H1 (cell line): ENCODE data around the gene SOX6. TPM values are rescaled to one million over a fixed set of nuclear protein-coding genes. Genes with fewer than 3 reads are reported as not detected.
A peak's percentile ranks its signal among the peaks of the same experiment; 100 is the strongest.

Experiments used
- CTCF ChIA-PET: fragments of 300-600 bp; sonication (Branson Sonifier 250); formaldehyde crosslinking; loops from one replicate; lab custom pipeline; 2021; ENCODE audit not compliant: partially characterized antibody; lab: Charles Lee
- POLR2A ChIA-PET: fragments of 300-600 bp; sonication (Branson Sonifier 250); formaldehyde crosslinking; loops from one replicate; lab custom pipeline; 2021; ENCODE audit warnings: inconsistent platforms; ENCODE audit not compliant: partially characterized antibody; lab: Charles Lee
- DNase-seq, 2 experiments: peaks; one replicate each; pipeline versions ENCODE4 v3.0.0 to v3.0.0-alpha.2; 2010 to 2022; ENCODE audit warnings: low spot score in 2 of 2, low read depth in 1 of 2, mixed read lengths in 1 of 2
- FAIRE-seq: peaks from 2 replicates; lab custom pipeline; 2011; peaks lifted over from hg19 to GRCh38; lab: Jason Lieb, UNC
- H2AFZ ChIP-seq: 2 replicates; pipeline ENCODE4 v1.8.1; 2012; ENCODE audit warnings: low read length, inconsistent platforms
- H2AK5ac ChIP-seq: 2 replicates; pipeline ENCODE4 v1.6.1; 2013; ENCODE audit warnings: low read depth, low read length
- H2BK120ac ChIP-seq: replicated peaks from 2 replicates; pipeline ENCODE3; 2013; ENCODE audit warnings: low read depth, low read length, inconsistent platforms
- H2BK12ac ChIP-seq: 2 replicates; pipeline ENCODE4 v1.6.1; 2013; ENCODE audit warnings: low read depth, low read length
- H2BK15ac ChIP-seq: 2 replicates; pipeline ENCODE4 v1.6.1; 2013; ENCODE audit warnings: low read length
- H2BK20ac ChIP-seq: 2 replicates; pipeline ENCODE4 v1.6.1; 2013; ENCODE audit warnings: low read length
- H2BK5ac ChIP-seq: 2 replicates; pipeline ENCODE4 v1.6.1; 2013; ENCODE audit warnings: low read depth, low read length
- H3K14ac ChIP-seq: 2 replicates; pipeline ENCODE4 v1.6.1; 2013; ENCODE audit warnings: inconsistent platforms; ENCODE audit not compliant: insufficient read length
- H3K18ac ChIP-seq: 2 replicates; pipeline ENCODE4 v1.6.1; 2013; ENCODE audit warnings: low read length; ENCODE audit errors: extremely low read depth
- H3K23ac ChIP-seq: 2 replicates; pipeline ENCODE4 v1.6.1; 2013; ENCODE audit warnings: inconsistent platforms; ENCODE audit not compliant: insufficient read length
- H3K23me2 ChIP-seq: 2 replicates; pipeline ENCODE4 v1.6.1; 2013; ENCODE audit warnings: low read depth, low read length
- H3K27ac ChIP-seq: 2 replicates; pipeline ENCODE4 v1.6.1; 2011; ENCODE audit warnings: low read depth, low read length, inconsistent platforms
- H3K27me3 ChIP-seq, 4 experiments: replicated peaks in 1 of 4; 1 replicate in 1 of 4; 2 replicates in 3 of 4; pipeline versions ENCODE4 v1.6.1 to v1.8.1; 2011 to 2013; ENCODE audit warnings: low read length in 3 of 4, mild to moderate bottlenecking in 3 of 4, inconsistent platforms in 2 of 4, mixed read lengths in 2 of 4, moderate library complexity in 1 of 4; ENCODE audit not compliant: control insufficient read depth in 3 of 4, insufficient read depth in 3 of 4; ENCODE audit errors: extremely low read depth in 1 of 4
- H3K36me3 ChIP-seq, 4 experiments: 2 replicates each; pipeline versions ENCODE4 v1.6.1 to v1.8.1; 2011 to 2013; ENCODE audit warnings: mild to moderate bottlenecking in 4 of 4, low read length in 3 of 4, moderate library complexity in 2 of 4, control low read depth in 1 of 4, inconsistent platforms in 1 of 4; ENCODE audit not compliant: insufficient read depth in 4 of 4, control insufficient read depth in 2 of 4
- H3K4ac ChIP-seq: replicated peaks from 2 replicates; pipeline ENCODE3; 2013; ENCODE audit warnings: low read length, low read depth, mixed read lengths, inconsistent platforms; ENCODE audit not compliant: insufficient read length
- H3K4me1 ChIP-seq, 4 experiments: replicated peaks in 1 of 4; 1 replicate in 1 of 4; 2 replicates in 3 of 4; pipeline versions ENCODE4 v1.6.1 to v1.8.1; 2011 to 2013; ENCODE audit warnings: low read length in 3 of 4, inconsistent platforms in 2 of 4, mixed read lengths in 1 of 4; ENCODE audit not compliant: insufficient read depth in 4 of 4, control insufficient read depth in 3 of 4
- H3K4me2 ChIP-seq, 2 experiments: 2 replicates each; pipeline versions ENCODE4 v1.6.1 to v1.8.1; 2011 to 2013; ENCODE audit warnings: low read depth in 2 of 2, low read length in 2 of 2, control low read depth in 1 of 2, inconsistent platforms in 1 of 2, mild to moderate bottlenecking in 1 of 2; ENCODE audit not compliant: insufficient read depth in 1 of 2
- H3K4me3 ChIP-seq, 4 experiments: fragments of 200-600, 300-600 bp in 1 of 4; sonication (generic), shearing (Covaris generic), sonication (Bioruptor Twin) in 1 of 4; 2 replicates each; pipeline versions ENCODE4 v1.5.1 to v1.8.1; 2011 to 2016; ENCODE audit warnings: low read length in 4 of 4, low read depth in 3 of 4, control low read depth in 2 of 4, inconsistent platforms in 2 of 4, mild to moderate bottlenecking in 2 of 4, mixed read lengths in 1 of 4, moderate library complexity in 1 of 4; ENCODE audit not compliant: insufficient read depth in 2 of 4; ENCODE audit errors: extremely low read depth in 1 of 4
- H3K56ac ChIP-seq: replicated peaks from 2 replicates; pipeline ENCODE3; 2013; ENCODE audit warnings: low read depth, mild to moderate bottlenecking, mixed read lengths, low read length, inconsistent platforms; ENCODE audit not compliant: insufficient read length
- H3K79me1 ChIP-seq: 2 replicates; pipeline ENCODE4 v1.6.1; 2013; ENCODE audit warnings: low read depth, low read length, control low read depth
- H3K79me2 ChIP-seq, 2 experiments: 2 replicates each; pipeline versions ENCODE4 v1.6.1 to v1.8.1; 2012 to 2013; ENCODE audit warnings: low read length in 2 of 2, mild to moderate bottlenecking in 2 of 2, inconsistent platforms in 1 of 2; ENCODE audit not compliant: insufficient read depth in 2 of 2, control insufficient read depth in 1 of 2
- H3K9ac ChIP-seq, 4 experiments: replicated peaks in 1 of 4; 1 replicate in 1 of 4; 2 replicates in 3 of 4; pipeline versions ENCODE4 v1.6.1 to v1.8.1; 2011 to 2013; ENCODE audit warnings: low read depth in 3 of 4, low read length in 3 of 4, control low read depth in 2 of 4, mild to moderate bottlenecking in 2 of 4, moderate library complexity in 2 of 4, inconsistent platforms in 1 of 4; ENCODE audit errors: extremely low read depth in 1 of 4
- H3K9me3 ChIP-seq, 2 experiments: 2 replicates each; pipeline versions ENCODE4 v1.6.1 to v1.8.1; 2012 to 2013; ENCODE audit warnings: mild to moderate bottlenecking in 2 of 2, moderate library complexity in 2 of 2, control low read depth in 1 of 2, inconsistent platforms in 1 of 2, low read depth in 1 of 2, low read length in 1 of 2, mixed read lengths in 1 of 2; ENCODE audit not compliant: insufficient read depth in 2 of 2
- H4K20me1 ChIP-seq, 2 experiments: replicated peaks in 1 of 2; 2 replicates each; pipeline versions ENCODE3 to v1.8.1; 2011 to 2013; ENCODE audit warnings: inconsistent platforms in 2 of 2, low read length in 2 of 2, mild to moderate bottlenecking in 1 of 2; ENCODE audit not compliant: insufficient read depth in 2 of 2, control insufficient read depth in 1 of 2
- H4K5ac ChIP-seq: 2 replicates; pipeline ENCODE4 v1.6.1; 2013; ENCODE audit warnings: low read length, low read depth, mixed read lengths, inconsistent platforms; ENCODE audit not compliant: insufficient read length
- H4K8ac ChIP-seq: 2 replicates; pipeline ENCODE4 v1.8.0; 2013; ENCODE audit warnings: mild to moderate bottlenecking, moderate library complexity, low read length, inconsistent platforms; ENCODE audit not compliant: insufficient read depth; ENCODE audit errors: extremely low read depth
- H4K91ac ChIP-seq: replicated peaks from 2 replicates; pipeline ENCODE3; 2013; ENCODE audit warnings: low read length, mixed read lengths, inconsistent platforms; ENCODE audit not compliant: insufficient read length
- EGR1 ChIP-seq: IDR thresholded peaks from 2 replicates; pipeline ENCODE4 v1.6.1; 2011; ENCODE audit warnings: low read depth, low read length, borderline replicate concordance
- RNF2 ChIP-seq: fragments of 200-900, 300-1000 bp; sonication (generic); IDR thresholded peaks from 2 replicates; pipeline ENCODE4 v1.7.1; 2016; ENCODE audit warnings: borderline replicate concordance, low read depth, mild to moderate bottlenecking, antibody characterized with exemption, low read length; ENCODE audit not compliant: poor library complexity, severe bottlenecking; ENCODE audit errors: missing control alignments
- SP4 ChIP-seq: IDR thresholded peaks from 2 replicates; pipeline ENCODE4 v1.6.1; 2012; ENCODE audit warnings: low read length, inconsistent platforms
- SUZ12 ChIP-seq: fragments of 200-600 bp; sonication (generic); IDR thresholded peaks from 2 replicates; pipeline ENCODE4 v1.6.1; 2012; ENCODE audit warnings: mild to moderate bottlenecking, inconsistent platforms, low read length, moderate library complexity, mixed read lengths
- TBP ChIP-seq: IDR thresholded peaks from 2 replicates; pipeline ENCODE4 v1.6.1; 2011; ENCODE audit warnings: low read depth, low read length, improper control_type of control experiment
- TEAD4 ChIP-seq: IDR thresholded peaks from 2 replicates; pipeline ENCODE4 v1.6.1; 2012; ENCODE audit warnings: low read depth, low read length, inconsistent platforms, mixed read lengths
- polyA plus RNA-seq, 7 experiments: library from polyadenylated mRNA; depleted of rRNA in 3 of 7; stranded (reverse) in 5 of 7; unstranded in 2 of 7; fragments of >200 nt in 5 of 7; fragments of 200-250 nt in 2 of 7; gene quantifications; 1 replicate in 5 of 7; 2 replicates in 1 of 7; 4 replicates in 1 of 7; pipeline versions ENCODE4 v1.2.1 to v1.2.3, GENCODE V29; 2011 to 2013; ENCODE audit warnings: missing spikeins in 2 of 7, mixed read lengths in 2 of 7
- total RNA-seq: library from RNA; stranded (reverse); fragmentation: NEBNext Ultra II Directional; extraction: Animal tissue kit (Norgen Biotek cat#: 25700); gene quantifications from 2 replicates; pipeline ENCODE4 v1.2.1, GENCODE V29; 2021

SOX6 gene
- total and polyA plus RNA-seq, 2 of the 8 experiments (the other 6 are each of a cell fraction or from before 2014, with no cell fraction given), result 0.09 TPM; not detected in 1

DNA sequence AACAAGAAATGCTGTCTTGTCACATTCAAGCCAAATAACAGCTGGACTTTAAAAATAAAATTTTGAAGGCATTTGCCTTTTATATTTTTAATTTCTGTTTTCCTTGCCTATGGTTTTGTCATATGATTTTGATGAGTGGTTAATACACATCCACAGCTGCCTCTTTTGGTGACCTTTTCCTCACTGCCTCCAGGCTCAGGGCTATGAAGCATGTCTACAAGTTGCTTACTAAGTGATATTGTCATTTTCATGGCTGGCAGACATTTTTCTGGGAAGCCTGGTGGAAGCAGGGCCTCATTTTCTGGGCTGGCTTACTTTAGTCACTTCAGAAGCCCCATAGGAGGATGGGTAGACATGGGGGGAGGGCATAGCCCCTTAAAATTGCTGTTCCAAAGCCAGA lies 344.9 kb downstream of the SOX6 start:
- H4K5ac ChIP-seq, result no peak overlapping the region
- H3K4ac ChIP-seq, result no peak overlapping the region
- peaks cover 0 to 1% (median 0%) of the 10 kb centered on the region in 4 experiments; a peak in 1 of 7 replicates for H3K27me3 ChIP-seq
- POLR2A ChIA-PET, result no interaction called here
- H3K79me1 ChIP-seq, result no peaks in the 10 kb centered on the region
- no peak overlapping the region for H3K4me2 ChIP-seq
- DNase-seq (no peak), FAIRE-seq (no peak)
- no peak overlapping the region for H4K8ac ChIP-seq
- H3K4me1 ChIP-seq, result no peaks in the 10 kb centered on the region
- no peaks in the 10 kb centered on the region for H3K79me2 ChIP-seq
- H4K20me1 ChIP-seq, result no peaks in the 10 kb centered on the region
- H3K14ac ChIP-seq, result peak overlapping the region; percentile 82
- CTCF ChIA-PET, result interaction anchor here (1.4 kb wide), 1 partner anchor 22 kb away, joined by 5 read pairs; no protein-coding TSS in a partner anchor
- H3K56ac ChIP-seq, result no peak overlapping the region
- no peak overlapping the region for H2AFZ ChIP-seq
- no peak overlapping the region for H2BK5ac ChIP-seq
- H2AK5ac ChIP-seq, result no peak overlapping the region
- H4K91ac ChIP-seq, result no peak overlapping the region
- no peak overlapping the region for H3K4me3 ChIP-seq
- no peak overlapping the region for H2BK15ac ChIP-seq
- no peaks in the 10 kb centered on the region; the same call in 1 of the 2 replicates for H3K23me2 ChIP-seq
- TF ChIP-seq TBP, result no peak
- no peak for TF ChIP-seq EGR1
- TF ChIP-seq SP4, result no peak
- no peak for TF ChIP-seq RNF2
- TF ChIP-seq SUZ12, result no peak
- TF ChIP-seq TEAD4, result no peak
- no peaks in the 10 kb centered on the region for H3K36me3 ChIP-seq
- H3K27ac ChIP-seq, result no peak overlapping the region
- H2BK12ac ChIP-seq, result no peak overlapping the region
- no peak overlapping the region for H2BK20ac ChIP-seq
- no peak overlapping the region for H3K18ac ChIP-seq
- no peak overlapping the region for H3K23ac ChIP-seq
- H3K9ac ChIP-seq, result no peak overlapping the region
- no peak overlapping the region for H2BK120ac ChIP-seq
- H3K9me3 ChIP-seq, result no peaks in the 10 kb centered on the region
